ENCODE measurements around the gene THAP10. TPM values are rescaled to one million over a fixed set of nuclear protein-coding genes. Genes with fewer than 3 reads are reported as not detected.
A peak's percentile ranks its signal among the peaks of the same experiment; 100 is the strongest.

The THAP10 gene
- total RNA-seq, 2 donors from 2014 or later = 1.1 to 1.2 TPM

- H3K4me1 Mint-ChIP-seq = no peaks in the 10 kb centered on the region
- no peaks in the 10 kb centered on the region for H3K36me3 Mint-ChIP-seq (ENCODE audit: low read depth)
- H3K27ac Mint-ChIP-seq = peak overlapping the region; percentile 34
- ATAC-seq (no peak), DNase-seq (no peak)
- peaks cover 48% of the 10 kb centered on the region for H3K27me3 Mint-ChIP-seq
- H3K4me3 Mint-ChIP-seq = no peak overlapping the region
- no peaks in the 10 kb centered on the region for H3K9me3 ChIP-seq (ENCODE audit: control insufficient read depth, low read length, poor library complexity, severe bottlenecking)
These were observed 60.1 kb downstream of the THAP10 start for GRCh38 chr15:70832176-70832575.

Other genes starting within 250 kb of the THAP10 start
- 1 to 10 TPM; 1.3 to 1.7 TPM for gene UACA, start 128.9 kb downstream of the THAP10 start, total RNA-seq
- under 1 TPM in 1 of 2 donors, not detected in 1; 0.35 TPM for gene LARP6, start 38.3 kb downstream of the THAP10 start, total RNA-seq
- gene LRRC49, start 393 bp upstream of the THAP10 start, total RNA-seq = 1 to 10 TPM; 5.2 to 6.9 TPM
- not detected for gene THSD4, start 223.0 kb upstream of the THAP10 start, total RNA-seq

Measured in T-helper 17 cell (primary cell).